ENCODE results near the gene HNRNPA1.

Gene HNRNPA1

GRCh38 chr12:54270345-54270744 is 10.2 kb upstream of the HNRNPA1 start:
- ChIA-PET POLR2A (interaction anchor here (0.8 kb wide), 1 partner anchor 19 kb away, joined by 3 read pairs; no protein-coding TSS in a partner anchor), CTCF (interaction anchor here (0.8 to 1.5 kb wide), 3 partner anchors 8 to 18 kb away, joined by 3 to 4 read pairs (median 4); partner anchors contain the start of gene CBX5)
- 100% methylated on average over 1 of the region's 2 CpGs for WGBS (ENCODE audit: insufficient coverage)

DNA sequence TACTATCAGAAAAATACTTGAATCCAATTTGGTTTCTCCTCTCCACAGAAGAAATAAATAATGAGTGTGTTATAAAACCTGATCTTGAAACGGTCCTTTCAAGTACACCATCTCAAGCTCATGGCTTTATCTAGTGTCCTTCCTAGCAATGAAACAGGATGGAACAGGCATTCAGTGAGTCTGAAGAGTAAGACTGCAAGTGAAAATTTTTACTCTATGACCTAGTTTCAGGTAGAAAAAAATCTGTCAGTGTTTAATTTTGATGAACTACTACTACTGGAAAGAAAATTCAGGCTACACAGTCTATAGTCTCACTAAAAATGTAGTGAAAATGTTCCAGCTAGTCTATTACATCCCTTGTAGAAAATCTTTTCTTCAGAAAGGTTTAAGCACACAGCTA is 8.3 kb upstream of the HNRNPA1 start:
- no CpG with 5 or more reads among the region's 1 CpG for WGBS (ENCODE audit: insufficient coverage)
- ChIA-PET POLR2A (no interaction called here), CTCF (interaction anchor here (1.2 to 2.4 kb wide), 4 partner anchors 9 to 31 kb away, joined by 3 to 10 read pairs (median 5); no protein-coding TSS in a partner anchor)
- Histone ChIP-seq H3K9me3 (ENCODE audit: control extremely low read depth in 1 of 5, control insufficient read depth in 4 of 5, insufficient read depth in 2 of 5, low read depth in 1 of 5, low read length in 4 of 5) (no peaks in the 10 kb centered on the region), H3K27me3 (replicated peaks in 2 of 5; ENCODE audit: control insufficient read depth in 4 of 5, insufficient read depth in 5 of 5, low read length in 4 of 5) (no peaks in the 10 kb centered on the region), H3K36me3 (ENCODE audit: control insufficient read depth in 4 of 4, insufficient read depth in 4 of 4, low read length in 3 of 4) (peaks cover 3 to 24% (median 10%) of the 10 kb centered on the region in 4 experiments), H3K27ac (ENCODE audit: insufficient read depth in 1 of 2, low read depth in 1 of 2, low read length in 2 of 2, poor library complexity in 1 of 2, severe bottlenecking in 2 of 2) (no peak overlapping the region), H3K4me1 (ENCODE audit: control extremely low read depth in 1 of 4, control insufficient read depth in 4 of 4, insufficient read depth in 4 of 4, low read length in 3 of 4) (peaks cover 0 to 12% (median 5%) of the 10 kb centered on the region in 4 experiments), H3K4me3 (ENCODE audit: control insufficient read depth in 1 of 7, extremely low read depth in 1 of 7, insufficient read depth in 4 of 7, low read depth in 2 of 7, low read length in 6 of 7) (no peak overlapping the region)
- no peak for DNase-seq

More at GRCh38 chr12:54270345-54270744, 10.2 kb upstream of the HNRNPA1 start:
- Histone ChIP-seq H3K27ac (ENCODE audit: insufficient read depth in 1 of 2, low read depth in 1 of 2, low read length in 2 of 2, poor library complexity in 1 of 2, severe bottlenecking in 2 of 2) (no peak overlapping the region), H3K9me3 (ENCODE audit: control extremely low read depth in 1 of 5, control insufficient read depth in 4 of 5, insufficient read depth in 2 of 5, low read depth in 1 of 5, low read length in 4 of 5) (no peaks in the 10 kb centered on the region), H3K27me3 (replicated peaks in 2 of 5; ENCODE audit: control insufficient read depth in 4 of 5, insufficient read depth in 5 of 5, low read length in 4 of 5) (no peaks in the 10 kb centered on the region), H3K4me3 (ENCODE audit: control insufficient read depth in 1 of 7, extremely low read depth in 1 of 7, insufficient read depth in 4 of 7, low read depth in 2 of 7, low read length in 6 of 7) (no peak overlapping the region), H3K36me3 (ENCODE audit: control insufficient read depth in 4 of 4, insufficient read depth in 4 of 4, low read length in 3 of 4) (peaks cover 3 to 20% (median 9%) of the 10 kb centered on the region in 4 experiments), H3K4me1 (ENCODE audit: control extremely low read depth in 1 of 4, control insufficient read depth in 4 of 4, insufficient read depth in 4 of 4, low read length in 3 of 4) (no peaks in the 10 kb centered on the region)
- DNase-seq = no peak

DNA sequence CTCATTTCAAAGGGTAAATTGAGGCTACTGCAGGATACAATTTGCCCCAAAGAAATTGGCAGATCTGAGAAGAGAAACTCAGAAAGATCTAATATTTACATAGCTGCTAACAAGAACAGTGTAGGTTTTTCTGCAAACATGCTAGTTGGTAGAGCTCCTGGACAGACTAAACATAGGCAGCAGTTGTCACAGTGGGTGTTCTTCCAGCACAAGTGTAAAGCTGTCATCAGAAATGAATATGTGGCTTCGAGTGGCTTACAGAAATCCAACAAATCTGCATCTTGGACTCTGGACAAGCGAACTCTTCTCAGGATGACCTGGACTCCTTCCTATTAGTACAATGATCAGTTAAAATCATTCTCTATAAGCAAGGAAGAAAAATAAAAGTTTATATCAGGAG is 6.5 kb upstream of the HNRNPA1 start:
- Histone ChIP-seq H3K27ac (ENCODE audit: insufficient read depth in 1 of 2, low read depth in 1 of 2, low read length in 2 of 2, poor library complexity in 1 of 2, severe bottlenecking in 2 of 2) (no peak overlapping the region), H3K36me3 (ENCODE audit: control insufficient read depth in 4 of 4, insufficient read depth in 4 of 4, low read length in 3 of 4) (peaks cover 3 to 26% (median 11%) of the 10 kb centered on the region in 4 experiments), H3K4me1 (ENCODE audit: control extremely low read depth in 1 of 4, control insufficient read depth in 4 of 4, insufficient read depth in 4 of 4, low read length in 3 of 4) (peaks cover 12 to 26% (median 21%) of the 10 kb centered on the region in 4 experiments), H3K4me3 (ENCODE audit: control insufficient read depth in 1 of 7, extremely low read depth in 1 of 7, insufficient read depth in 4 of 7, low read depth in 2 of 7, low read length in 6 of 7) (no peak overlapping the region), H3K9me3 (ENCODE audit: control extremely low read depth in 1 of 5, control insufficient read depth in 4 of 5, insufficient read depth in 2 of 5, low read depth in 1 of 5, low read length in 4 of 5) (no peaks in the 10 kb centered on the region), H3K27me3 (replicated peaks in 2 of 5; ENCODE audit: control insufficient read depth in 4 of 5, insufficient read depth in 5 of 5, low read length in 4 of 5) (no peaks in the 10 kb centered on the region)
- ChIA-PET POLR2A (no interaction called here), CTCF (interaction anchor here (0.6 to 1.8 kb wide), 4 partner anchors 9 to 166 kb away, joined by 3 to 5 read pairs (median 4); no protein-coding TSS in a partner anchor)
- WGBS (ENCODE audit: insufficient coverage) = no CpG with 5 or more reads among the region's 2 CpGs
- DNase-seq = no peak

GRCh38 chr12:54276368-54276767 is 4.2 kb upstream of the HNRNPA1 start:
- Histone ChIP-seq H3K36me3 (ENCODE audit: control insufficient read depth in 4 of 4, insufficient read depth in 4 of 4, low read length in 3 of 4) (peaks cover 4 to 30% (median 12%) of the 10 kb centered on the region in 4 experiments), H3K4me3 (ENCODE audit: control insufficient read depth in 1 of 7, extremely low read depth in 1 of 7, insufficient read depth in 4 of 7, low read depth in 2 of 7, low read length in 6 of 7) (no peak overlapping the region), H3K9me3 (ENCODE audit: control extremely low read depth in 1 of 5, control insufficient read depth in 4 of 5, insufficient read depth in 2 of 5, low read depth in 1 of 5, low read length in 4 of 5) (no peaks in the 10 kb centered on the region), H3K27ac (ENCODE audit: insufficient read depth in 1 of 2, low read depth in 1 of 2, low read length in 2 of 2, poor library complexity in 1 of 2, severe bottlenecking in 2 of 2) (no peak overlapping the region), H3K27me3 (replicated peaks in 2 of 5; ENCODE audit: control insufficient read depth in 4 of 5, insufficient read depth in 5 of 5, low read length in 4 of 5) (no peaks in the 10 kb centered on the region), H3K4me1 (ENCODE audit: control extremely low read depth in 1 of 4, control insufficient read depth in 4 of 4, insufficient read depth in 4 of 4, low read length in 3 of 4) (peaks cover 14 to 37% (median 22%) of the 10 kb centered on the region in 4 experiments)
- no peak for DNase-seq
- ChIA-PET POLR2A (interaction anchor here (0.6 kb wide), 1 partner anchor 10 kb away, joined by 3 read pairs; no protein-coding TSS in a partner anchor), CTCF (interaction anchor here (1.5 kb wide), 1 partner anchor 24 kb away, joined by 4 read pairs; no protein-coding TSS in a partner anchor)
- WGBS (ENCODE audit: insufficient coverage) = 100% methylated on average over 2 of the region's 3 CpGs

DNA sequence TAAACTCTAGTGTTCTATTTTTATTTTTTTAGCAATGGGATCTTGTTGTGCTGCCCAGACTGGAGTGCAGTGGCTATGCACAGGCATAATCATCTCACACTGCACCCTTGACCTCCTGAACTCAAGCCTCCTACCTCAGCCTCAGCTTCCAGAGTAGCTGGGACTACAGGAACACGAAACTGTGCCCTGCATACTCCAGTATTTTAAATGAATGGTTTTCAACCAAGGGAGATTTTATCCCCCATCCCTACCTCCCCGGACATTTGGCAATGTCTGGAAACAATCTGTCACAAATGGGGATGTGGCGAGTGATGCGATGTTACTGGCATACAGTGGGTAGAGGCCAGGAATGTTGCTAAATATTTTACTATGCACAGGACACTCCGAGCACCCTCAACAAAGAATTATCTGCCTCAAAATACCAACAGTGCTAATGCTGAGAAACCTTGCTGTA is 2.7 kb upstream of the HNRNPA1 start:
- CTCF ChIA-PET = interaction anchor here (1.0 kb wide), 2 partner anchors 8 to 118 kb away, joined by 3 read pairs; no protein-coding TSS in a partner anchor
- peak overlapping the region; percentile 99 for H3K27ac ChIP-seq (ENCODE audit: insufficient read depth in 1 of 2, low read depth in 1 of 2, low read length in 2 of 2, poor library complexity in 1 of 2, severe bottlenecking in 2 of 2)
- peaks cover 28 to 52% (median 31%) of the 10 kb centered on the region in 4 experiments for H3K4me1 ChIP-seq (ENCODE audit: control extremely low read depth in 1 of 4, control insufficient read depth in 4 of 4, insufficient read depth in 4 of 4, low read length in 3 of 4)
- DNase-seq = no peak
- no peaks in the 10 kb centered on the region for H3K9me3 ChIP-seq (ENCODE audit: control extremely low read depth in 1 of 5, control insufficient read depth in 4 of 5, insufficient read depth in 2 of 5, low read depth in 1 of 5, low read length in 4 of 5)
- peak overlapping the region in 6 of 7 experiments; percentile 88 to 97 (median 91) for H3K4me3 ChIP-seq (ENCODE audit: control insufficient read depth in 1 of 7, extremely low read depth in 1 of 7, insufficient read depth in 4 of 7, low read depth in 2 of 7, low read length in 6 of 7)
- POLR2A ChIA-PET = no interaction called here
- no peaks in the 10 kb centered on the region for H3K27me3 ChIP-seq (replicated peaks in 2 of 5; ENCODE audit: control insufficient read depth in 4 of 5, insufficient read depth in 5 of 5, low read length in 4 of 5)
- WGBS (ENCODE audit: insufficient coverage) = no CpG with 5 or more reads among the region's 5 CpGs
- peaks cover 7 to 41% (median 18%) of the 10 kb centered on the region in 4 experiments for H3K36me3 ChIP-seq (ENCODE audit: control insufficient read depth in 4 of 4, insufficient read depth in 4 of 4, low read length in 3 of 4)

DNA sequence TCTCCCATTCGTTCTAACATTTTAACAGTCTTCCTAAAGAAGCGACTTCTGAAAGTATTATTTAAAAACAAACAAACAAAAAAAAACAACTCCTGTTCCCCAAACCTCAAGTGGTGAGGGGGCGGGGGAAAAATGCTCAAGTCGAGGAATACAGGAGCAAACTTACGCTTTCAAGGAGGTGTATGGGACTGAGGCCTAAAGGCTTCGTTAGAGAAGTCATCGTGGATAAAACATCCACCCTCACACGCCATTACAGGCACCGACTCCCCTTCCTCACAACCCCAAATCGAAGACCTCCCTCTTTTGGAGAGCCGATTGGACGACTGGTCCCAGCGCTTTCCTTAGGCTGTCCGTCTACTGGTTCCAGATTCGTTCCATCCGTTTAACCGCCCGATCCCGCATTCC is 1.3 kb upstream of the HNRNPA1 start:
- DNase-seq = no peak
- H3K27ac ChIP-seq (ENCODE audit: insufficient read depth in 1 of 2, low read depth in 1 of 2, low read length in 2 of 2, poor library complexity in 1 of 2, severe bottlenecking in 2 of 2) = peak overlapping the region; percentile 99
- no peaks in the 10 kb centered on the region for H3K9me3 ChIP-seq (ENCODE audit: control extremely low read depth in 1 of 5, control insufficient read depth in 4 of 5, insufficient read depth in 2 of 5, low read depth in 1 of 5, low read length in 4 of 5)
- 0% methylated on average over 16 of the region's 19 CpGs for WGBS (ENCODE audit: insufficient coverage)
- no peaks in the 10 kb centered on the region for H3K27me3 ChIP-seq (replicated peaks in 2 of 5; ENCODE audit: control insufficient read depth in 4 of 5, insufficient read depth in 5 of 5, low read length in 4 of 5)
- H3K4me3 ChIP-seq (ENCODE audit: control insufficient read depth in 1 of 7, extremely low read depth in 1 of 7, insufficient read depth in 4 of 7, low read depth in 2 of 7, low read length in 6 of 7) = peak overlapping the region; percentile 71 to 97 (median 90)
- H3K4me1 ChIP-seq (ENCODE audit: control extremely low read depth in 1 of 4, control insufficient read depth in 4 of 4, insufficient read depth in 4 of 4, low read length in 3 of 4) = peaks cover 39 to 66% (median 44%) of the 10 kb centered on the region in 4 experiments
- ChIA-PET POLR2A (interaction anchor here (1.1 to 3.1 kb wide), 5 partner anchors 13 to 80 kb away, joined by 3 to 18 read pairs (median 5); no protein-coding TSS in a partner anchor), CTCF (interaction anchor here (0.6 to 2.7 kb wide), 8 partner anchors 9 to 100 kb away, joined by 3 to 18 read pairs (median 4); no protein-coding TSS in a partner anchor)
- peaks cover 8 to 42% (median 25%) of the 10 kb centered on the region in 4 experiments for H3K36me3 ChIP-seq (ENCODE audit: control insufficient read depth in 4 of 4, insufficient read depth in 4 of 4, low read length in 3 of 4)
